Measurements from ENCODE around the gene PIGK.

DNA sequence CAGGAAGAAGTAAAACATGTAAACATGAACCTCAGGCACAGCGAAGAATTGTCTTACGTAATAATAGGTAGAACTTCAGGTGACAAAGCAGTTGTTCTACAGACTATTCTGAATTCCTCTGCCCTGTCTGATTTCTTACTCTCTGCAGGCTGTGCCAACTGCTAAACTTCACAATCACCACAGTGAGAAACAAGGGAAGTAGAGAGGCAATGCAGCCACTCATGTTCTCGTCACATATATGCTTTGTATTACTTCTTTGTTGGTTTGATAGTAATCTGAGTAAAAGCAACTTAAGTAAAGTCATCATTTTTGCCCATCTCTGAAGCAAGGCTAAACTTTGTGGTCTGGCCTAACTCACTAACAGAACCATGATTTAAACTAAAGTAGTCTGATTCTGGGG, 21.9 kb downstream of the PIGK start:
- TF ChIP-seq, protein P1, sequence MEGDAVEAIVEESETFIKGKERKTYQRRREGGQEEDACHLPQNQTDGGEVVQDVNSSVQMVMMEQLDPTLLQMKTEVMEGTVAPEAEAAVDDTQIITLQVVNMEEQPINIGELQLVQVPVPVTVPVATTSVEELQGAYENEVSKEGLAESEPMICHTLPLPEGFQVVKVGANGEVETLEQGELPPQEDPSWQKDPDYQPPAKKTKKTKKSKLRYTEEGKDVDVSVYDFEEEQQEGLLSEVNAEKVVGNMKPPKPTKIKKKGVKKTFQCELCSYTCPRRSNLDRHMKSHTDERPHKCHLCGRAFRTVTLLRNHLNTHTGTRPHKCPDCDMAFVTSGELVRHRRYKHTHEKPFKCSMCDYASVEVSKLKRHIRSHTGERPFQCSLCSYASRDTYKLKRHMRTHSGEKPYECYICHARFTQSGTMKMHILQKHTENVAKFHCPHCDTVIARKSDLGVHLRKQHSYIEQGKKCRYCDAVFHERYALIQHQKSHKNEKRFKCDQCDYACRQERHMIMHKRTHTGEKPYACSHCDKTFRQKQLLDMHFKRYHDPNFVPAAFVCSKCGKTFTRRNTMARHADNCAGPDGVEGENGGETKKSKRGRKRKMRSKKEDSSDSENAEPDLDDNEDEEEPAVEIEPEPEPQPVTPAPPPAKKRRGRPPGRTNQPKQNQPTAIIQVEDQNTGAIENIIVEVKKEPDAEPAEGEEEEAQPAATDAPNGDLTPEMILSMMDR (IDR thresholded peaks at IDR 0.05), result no peak
- TF ChIP-seq EP300 (IDR thresholded peaks at IDR 0.05), result no peak
- no peak for TF ChIP-seq POLR2A (IDR thresholded peaks at IDR 0.05)

All from tibial nerve (tissue), 4 donors.